Stimulated activated CD4-positive, alpha-beta T cell treated with anti-CD3 and anti-CD28 coated beads, Interleukin-12 subunit alpha, Interleukin-12 subunit beta, amount 100 ng/mL, for 48 hours (primary cell): ENCODE measurements around the gene USB1.

Experiments
- DNase-seq, 3 donors: peaks; one replicate each; pipeline ENCODE4 v3.0.0-alpha.2; 2020; ENCODE audit warnings: low read depth in 2 of 3, low spot score in 1 of 3

Gene USB1

DNA sequence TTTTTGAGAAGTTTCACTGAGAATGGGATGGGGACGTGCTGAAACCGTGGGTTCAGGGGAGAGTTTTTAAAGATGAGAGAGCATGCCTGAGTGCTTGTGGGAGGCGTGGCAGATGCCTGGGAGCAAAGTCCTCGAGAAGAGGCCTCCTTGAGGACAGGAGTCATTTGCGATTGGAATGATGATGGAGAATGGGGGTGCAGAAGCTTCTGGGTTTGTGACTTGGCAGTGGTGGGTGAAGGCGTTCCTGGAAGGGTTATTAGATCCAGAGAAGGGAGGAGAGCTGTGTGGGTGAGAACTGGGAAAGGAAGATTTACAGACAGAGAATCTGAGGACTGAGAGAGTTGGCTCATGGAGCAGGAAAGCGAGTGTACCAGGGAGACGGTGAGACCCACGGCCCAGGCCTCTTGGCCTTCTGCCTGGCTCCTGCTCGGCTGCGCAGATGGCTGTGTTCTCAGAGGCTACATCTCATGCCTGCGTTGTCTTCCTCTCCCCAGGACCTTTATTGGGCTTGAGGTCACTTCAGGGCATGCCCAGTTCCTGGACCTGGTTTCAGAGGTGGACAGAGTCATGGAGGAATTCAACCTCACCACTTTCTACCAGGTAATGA, 15.7 kb downstream of the USB1 start:
- no peak for DNase-seq

DNA sequence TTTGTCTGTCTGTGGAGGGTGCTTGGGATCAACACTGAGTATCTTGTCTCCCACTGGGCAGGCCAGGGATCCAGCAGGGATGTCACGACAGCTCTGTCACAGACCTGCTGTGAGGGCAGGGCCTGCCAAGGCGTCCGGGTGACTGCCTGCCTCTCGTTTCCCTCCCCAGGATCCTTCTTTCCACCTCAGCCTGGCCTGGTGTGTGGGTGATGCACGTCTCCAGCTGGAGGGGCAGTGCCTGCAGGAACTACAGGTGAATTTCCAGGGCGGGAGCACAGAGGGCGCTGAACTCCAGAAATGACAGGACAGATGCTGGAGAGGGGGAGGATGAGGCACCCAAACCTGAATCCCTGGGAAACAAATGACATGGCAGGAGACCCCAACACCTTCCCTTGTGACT, 17.6 kb downstream of the USB1 start:
- no peak for DNase-seq

DNA sequence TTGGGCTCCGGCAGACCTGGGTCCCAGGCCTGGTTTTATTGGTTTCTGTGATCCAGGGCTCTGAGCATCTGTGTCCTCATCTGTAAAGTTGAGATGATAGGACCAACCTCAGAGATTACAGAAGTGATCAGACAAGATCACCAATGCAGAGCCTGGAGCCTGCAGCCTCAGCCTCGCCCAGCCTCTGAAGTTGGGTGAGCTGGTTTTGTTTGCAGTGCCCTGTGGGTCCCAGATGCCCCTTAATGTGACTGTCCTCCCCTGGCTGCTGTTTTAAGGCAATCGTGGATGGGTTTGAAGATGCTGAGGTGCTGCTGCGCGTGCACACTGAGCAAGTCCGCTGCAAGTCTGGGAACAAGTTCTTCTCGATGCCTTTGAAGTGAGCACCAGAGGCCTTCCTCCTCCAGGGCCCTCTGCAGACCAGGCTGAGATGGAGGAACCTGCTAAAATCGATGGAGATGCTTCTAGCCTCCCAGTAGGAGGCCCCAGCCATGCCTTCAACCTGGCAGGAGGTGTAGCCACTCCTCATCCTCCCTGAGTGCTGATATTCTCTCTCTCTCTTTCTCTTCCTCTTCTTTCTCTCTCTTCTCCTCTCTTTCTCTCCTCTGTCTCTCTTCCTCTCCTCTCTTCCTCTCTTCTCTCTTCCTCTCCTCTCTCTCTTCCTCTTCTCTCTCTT, 18.8 kb downstream of the USB1 start:
- DNase-seq, result no peak

DNA sequence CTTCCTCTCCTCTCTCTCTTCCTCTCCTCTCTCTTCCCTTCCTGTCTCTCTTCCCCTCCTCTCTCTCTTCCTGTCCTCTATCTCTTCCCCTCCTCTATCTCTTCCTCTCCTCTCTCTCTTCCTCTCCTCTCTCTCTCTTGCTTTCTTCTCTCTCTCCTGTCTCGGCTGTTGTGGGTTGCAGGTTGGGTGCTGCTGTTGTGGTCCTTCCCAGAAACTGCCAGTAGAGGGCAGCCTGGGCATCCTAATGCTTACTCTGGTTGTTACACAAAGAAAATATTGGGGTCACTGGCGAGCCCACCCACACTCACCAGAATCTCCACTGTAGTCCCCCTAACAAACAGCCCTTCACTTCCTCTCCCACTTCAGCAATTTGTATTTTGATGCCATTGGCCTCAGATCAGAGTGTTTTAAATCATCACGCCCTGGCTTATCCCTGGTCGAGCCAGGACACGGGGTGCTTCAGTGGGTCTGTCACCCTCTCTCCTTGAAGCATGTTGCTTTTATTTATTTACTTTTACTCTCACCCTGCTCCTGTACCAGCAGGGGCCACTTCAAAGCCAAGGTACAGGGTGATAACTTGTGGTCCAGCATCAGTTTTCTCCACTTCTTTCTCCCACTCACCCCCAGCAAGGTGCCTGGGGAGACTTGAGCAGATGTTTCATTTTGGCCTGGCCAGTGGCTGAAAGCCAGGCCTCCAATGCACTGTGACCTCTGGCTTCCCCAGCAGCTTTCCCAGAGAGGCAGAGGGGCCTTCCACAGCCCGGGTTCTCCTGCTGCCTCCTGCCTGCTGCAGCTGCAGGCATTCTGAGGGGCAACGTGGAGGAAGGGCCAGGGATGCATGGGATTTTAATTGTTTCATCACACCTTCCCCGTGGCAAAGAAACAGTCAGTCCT, 19.7 kb downstream of the USB1 start:
- DNase-seq, result peak in 1 of 3 donors; percentile 61

DNA sequence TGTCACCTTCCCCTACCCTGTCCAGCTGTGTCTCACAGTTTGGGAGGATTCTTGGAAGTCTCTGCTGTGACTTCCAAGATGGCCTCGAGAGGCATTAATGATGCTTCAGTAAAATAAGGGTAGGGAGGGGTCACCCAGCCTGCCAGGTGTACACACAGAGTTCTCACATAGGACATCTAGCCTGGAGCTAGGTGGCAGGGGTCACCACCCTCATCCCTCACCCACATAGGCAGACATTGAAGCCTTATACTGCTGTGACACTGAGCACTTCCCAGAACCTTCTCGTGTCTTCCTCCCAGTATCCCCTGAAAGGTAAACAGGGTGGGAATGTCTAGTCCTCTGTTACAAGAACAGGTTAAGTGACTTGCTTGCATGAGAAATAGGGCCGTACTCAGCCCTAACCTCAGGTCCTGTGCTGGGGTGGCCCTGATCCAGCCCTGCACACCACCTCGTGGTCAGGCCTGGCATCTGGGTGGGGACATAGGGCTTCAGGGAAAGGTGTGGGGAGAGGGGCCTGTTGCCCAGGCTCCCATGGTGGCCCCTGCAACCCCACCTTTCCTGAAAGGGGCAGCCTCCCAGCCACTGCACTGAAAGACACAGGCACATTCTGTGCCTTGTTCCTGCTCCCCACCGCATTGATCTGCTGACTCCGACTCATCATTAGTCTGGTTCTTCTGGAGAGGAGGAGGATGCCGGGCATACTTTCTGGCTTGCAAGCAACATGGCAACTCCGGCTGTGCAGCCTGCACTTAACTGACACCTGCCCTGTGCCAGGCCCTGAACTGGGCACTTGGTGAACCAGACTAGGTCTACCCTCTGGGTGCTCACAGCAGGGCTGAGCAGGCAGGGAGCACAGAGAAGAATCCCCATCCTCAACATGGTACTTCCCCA, 20.7 kb downstream of the USB1 start:
- DNase-seq, result no peak

DNA sequence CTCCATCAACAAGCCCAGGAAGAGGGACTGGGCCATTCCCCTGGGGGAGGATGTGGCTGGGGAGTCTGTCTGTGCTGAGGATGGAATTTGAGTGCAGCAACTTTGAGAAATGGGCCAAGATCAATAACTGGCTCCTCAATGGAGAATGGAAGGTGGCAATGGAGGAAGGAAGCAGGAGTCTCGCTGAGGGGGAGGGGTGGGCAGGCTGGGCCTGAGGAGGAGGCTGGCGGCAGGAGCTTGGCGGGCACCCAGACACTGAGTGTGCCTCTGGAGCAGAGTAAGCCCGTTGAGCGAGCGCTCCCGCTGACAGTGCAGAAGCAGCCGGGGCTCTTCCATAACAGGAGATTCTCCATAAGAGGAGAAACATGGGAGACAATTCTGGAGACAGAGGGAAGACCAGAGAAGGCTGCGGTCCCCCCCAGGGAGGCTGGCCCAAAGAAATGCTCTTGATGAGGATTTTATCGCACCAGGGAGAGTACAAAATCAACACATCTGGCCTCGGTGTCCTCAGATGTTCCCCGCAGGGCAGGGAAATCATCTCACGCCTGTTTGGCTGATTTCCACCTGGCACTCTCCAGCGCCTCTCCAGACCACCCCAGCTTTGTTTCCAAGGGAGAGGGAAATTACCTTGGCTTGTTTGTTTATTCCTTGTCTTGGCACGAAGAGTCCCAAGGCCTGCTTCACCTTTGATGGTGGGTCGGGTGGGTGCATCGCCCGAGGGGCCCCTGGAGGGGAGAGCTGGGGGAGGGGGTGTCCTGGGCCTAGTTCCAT, 21.6 kb downstream of the USB1 start:
- no peak for DNase-seq

DNA sequence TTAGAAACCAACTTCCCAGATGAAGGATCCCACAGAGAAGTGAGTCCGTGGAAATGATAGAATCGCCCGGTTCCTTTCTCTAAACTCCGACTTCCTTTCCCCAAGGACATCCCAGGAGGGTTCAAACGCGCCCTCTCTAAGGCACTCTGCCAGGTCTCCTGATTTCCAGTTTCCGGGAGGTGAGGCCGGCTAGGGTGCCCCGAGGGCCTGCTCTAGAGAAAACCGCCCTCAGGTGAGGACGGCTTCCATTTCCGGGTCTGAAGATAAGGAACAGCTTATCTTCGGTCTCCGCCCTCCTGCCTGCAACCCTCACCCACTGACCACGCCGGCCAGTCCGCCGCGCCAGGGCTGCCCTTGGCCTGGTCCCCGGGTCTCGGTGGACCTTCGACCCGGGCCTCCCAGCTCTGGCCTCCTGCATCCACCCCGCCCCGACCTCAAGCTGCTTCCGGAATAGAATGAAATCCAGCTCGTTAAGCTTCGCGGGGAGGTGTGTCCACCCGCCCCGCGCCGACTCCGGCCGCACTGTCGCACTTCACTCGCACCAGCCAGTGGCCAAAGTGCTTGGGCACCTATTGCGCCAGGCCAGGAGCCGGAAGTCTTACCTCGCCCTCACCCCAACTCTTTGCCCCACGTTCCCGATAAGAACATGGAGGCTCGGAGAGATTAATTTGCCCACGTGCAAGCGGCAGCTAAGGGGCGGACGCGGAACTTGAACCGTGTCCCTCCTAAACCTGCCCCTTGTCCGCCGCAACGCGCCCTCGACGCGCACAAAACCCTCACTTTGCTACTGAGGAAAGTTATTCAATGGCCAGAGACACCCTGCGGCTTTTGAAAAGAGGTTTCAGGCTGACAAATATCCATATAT, 23.5 kb downstream of the USB1 start:
- DNase-seq, result no peak

DNA sequence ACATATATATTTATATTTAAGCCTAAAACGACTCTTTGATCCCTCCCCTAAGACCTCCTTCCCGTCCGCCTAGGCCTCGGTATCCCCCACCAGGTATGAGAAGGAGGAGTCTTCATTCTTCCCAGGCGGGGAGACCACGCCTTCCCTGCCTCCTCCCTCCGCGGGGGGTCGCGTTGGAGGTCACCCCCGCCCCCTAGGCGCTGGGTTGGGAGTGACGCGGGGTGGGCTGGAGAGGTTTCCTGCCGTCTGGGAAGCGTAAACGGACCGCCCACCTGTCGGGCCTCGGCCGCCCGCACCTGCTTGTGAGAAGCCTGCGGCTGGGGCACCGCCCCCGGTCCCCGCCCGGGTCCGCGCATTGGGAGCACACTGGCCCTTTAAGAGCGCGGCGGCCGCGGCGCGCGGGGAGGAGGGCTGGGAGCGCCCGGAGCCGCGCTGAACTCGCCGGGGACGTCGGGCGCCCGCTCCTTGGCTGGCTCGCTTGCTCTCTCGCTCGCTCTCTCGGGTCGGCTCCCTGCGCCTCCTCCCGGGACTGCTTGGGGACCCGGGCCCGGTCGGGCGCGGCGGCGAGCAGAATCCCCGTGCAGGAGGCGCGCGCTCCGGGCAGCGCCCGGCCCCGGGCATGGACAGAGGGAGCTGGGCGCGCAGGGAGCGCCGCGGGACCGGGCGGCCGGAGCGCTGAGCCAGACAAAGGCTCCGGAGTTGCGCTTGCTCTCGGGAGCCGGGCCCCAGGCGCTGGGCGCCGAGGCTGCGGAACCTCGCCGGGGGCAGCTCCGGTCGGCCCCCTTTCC, 24.3 kb downstream of the USB1 start, which contains the start of gene MMP15:
Gene MMP15 (plus strand): TSS at position 404 of the 788 bp plus-strand sequence. CDS start 597 bp downstream, outside the sequence.
- DNase-seq, result peak; percentile 25 to 51 (median 32)

DNA sequence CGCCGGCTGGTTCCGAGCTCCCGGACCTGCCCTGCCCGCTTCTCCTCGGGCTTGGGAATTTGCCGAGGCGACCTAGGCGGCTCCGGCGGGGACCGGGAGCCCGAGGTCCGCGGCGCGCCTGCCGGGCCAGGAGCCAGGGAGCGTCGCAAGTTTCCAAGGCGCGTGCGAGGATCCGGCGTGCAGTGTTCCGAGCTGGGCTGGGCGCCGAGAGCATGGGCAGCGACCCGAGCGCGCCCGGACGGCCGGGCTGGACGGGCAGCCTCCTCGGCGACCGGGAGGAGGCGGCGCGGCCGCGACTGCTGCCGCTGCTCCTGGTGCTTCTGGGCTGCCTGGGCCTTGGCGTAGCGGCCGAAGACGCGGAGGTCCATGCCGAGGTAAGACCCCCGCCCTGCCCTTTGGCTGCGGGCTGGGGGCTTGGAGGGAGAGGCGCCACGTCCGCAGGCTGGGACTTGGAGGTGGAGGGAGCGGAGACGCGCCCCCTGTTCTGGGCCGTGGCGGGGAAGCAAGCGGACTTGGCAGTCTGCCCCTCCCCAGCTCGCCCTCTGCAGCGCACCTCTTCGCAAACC, 25.0 kb downstream of the USB1 start:
- no peak for DNase-seq

DNA sequence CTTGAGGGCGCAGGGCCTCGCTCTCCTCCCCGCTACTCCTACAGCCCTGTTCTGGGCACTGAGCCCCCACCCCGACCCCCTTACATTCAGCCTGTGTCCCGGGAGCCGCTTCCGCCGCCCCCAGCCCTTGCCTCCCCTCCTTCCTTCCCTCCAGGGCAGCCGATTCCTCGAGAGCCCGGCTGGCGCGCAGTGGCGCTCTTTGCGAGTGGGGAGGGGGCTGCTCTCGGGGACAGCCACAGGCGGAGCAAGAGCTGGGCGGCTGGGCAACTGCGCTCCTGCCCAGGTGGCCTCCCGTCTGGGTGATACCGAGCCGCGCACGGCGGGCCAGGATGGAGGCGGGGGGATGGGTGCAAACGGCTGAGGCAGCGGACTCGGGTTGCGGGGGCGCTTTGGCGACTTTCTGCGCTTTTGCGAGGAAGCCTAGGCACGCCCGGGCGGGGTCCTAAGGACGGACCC, 25.5 kb downstream of the USB1 start:
- DNase-seq, result no peak

DNA sequence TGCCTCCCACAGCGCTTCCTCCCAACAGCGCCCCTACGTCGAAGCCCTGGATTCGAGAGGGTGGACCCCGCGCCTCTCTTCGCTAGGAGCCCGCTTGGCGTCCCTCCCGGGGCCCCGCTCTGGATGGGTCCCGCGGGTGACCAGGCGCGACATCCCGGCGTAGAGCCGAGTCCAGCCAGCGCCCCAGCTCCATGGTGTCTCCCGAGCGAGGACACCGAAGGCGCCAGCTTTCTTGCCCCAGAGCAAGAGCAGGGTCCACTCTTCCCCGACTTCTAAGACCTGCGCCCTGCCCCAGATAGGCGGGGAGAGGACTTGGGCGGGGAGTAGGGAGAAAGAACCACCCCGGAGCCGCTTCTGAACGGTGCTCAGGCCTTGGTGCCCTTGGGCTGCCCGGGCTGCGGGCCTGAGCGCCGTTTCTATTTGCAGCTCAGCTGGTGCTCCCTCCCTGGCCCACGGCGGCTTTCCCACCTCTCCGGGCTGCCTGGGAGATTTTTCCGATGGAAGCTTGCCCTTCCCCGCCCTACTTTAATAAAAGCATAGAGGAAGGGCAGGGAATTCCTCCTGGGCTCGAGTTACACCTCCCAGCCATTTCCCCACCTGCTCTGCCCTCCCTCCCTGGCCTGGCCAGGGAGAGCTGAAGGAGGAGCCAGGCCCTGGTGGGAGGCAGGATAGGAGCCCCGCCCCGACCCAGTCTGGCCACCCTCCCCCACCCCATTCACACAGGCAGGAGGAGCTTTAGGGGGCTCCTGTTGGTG, 26.1 kb downstream of the USB1 start:
- DNase-seq, result no peak

DNA sequence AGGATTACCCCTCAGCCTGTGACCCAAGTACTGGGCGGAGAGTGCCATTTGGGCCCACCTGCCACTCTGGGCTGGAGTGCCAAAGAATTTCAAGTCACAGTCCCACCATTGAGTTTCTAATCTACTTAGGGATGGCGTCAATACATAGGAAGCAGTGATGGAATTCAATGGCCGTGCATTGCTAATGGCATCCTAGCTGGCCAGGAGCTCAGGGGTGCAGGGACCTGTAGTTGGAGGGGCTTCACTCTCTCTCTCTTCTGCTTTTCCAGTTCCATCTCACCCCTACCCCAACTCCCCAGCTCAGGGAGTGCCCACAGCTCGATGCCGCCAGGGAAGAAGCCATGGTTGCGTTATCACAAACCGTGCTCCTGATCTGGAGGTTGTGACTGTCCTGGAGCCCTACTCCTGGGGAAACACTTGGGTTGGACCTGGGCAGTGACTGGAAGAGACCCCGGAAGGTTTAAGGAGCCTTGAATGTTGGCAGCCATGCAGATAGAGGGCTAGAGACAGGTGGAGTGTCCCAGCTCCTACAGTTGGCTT, 26.8 kb downstream of the USB1 start:
- no peak for DNase-seq

DNA sequence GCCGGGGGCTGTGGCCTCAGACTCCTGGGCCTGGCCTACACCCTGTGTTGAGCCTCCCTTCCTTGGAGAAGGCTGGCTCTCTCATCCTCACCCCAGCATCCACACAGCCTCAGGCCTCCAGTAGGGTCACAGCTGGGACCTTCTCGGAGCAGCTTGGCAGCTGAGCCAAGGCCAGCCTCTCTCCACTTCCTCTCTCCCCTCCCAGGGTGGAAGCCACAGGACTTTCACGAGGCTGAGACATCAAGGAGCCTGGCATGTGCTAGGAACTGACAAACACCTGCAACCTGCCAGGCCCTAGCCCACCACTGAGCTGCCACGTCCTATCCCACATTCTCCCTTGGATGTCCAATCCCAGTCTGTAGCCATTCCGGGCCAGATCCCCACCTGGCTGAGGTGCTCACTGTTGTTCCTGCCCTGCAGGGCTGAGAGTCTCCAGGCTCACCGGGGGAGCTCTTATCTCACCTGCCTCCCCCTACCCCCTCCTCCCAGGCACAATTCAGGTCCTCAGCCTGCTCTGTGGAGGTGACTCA, 27.4 kb downstream of the USB1 start:
- no peak for DNase-seq

DNA sequence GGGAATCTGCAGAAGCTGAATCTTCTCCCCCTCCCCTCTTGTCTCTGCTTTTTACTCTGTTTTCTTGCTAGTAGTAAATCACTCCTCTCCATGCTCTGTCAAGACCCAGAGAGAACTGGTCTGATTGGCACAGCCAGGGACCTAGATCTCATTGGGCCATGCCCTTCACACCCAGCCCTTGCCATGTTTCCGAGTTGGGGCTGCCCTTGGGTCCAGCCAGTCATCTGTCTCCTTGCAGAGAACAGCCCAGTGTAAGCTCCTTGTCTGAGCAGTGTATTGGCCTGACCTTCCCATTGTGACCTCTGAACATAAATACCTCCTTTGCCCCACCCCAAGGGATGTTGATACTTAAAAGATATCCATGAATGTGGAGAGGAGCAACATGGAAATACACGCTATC, 28.2 kb downstream of the USB1 start:
- no peak for DNase-seq

DNA sequence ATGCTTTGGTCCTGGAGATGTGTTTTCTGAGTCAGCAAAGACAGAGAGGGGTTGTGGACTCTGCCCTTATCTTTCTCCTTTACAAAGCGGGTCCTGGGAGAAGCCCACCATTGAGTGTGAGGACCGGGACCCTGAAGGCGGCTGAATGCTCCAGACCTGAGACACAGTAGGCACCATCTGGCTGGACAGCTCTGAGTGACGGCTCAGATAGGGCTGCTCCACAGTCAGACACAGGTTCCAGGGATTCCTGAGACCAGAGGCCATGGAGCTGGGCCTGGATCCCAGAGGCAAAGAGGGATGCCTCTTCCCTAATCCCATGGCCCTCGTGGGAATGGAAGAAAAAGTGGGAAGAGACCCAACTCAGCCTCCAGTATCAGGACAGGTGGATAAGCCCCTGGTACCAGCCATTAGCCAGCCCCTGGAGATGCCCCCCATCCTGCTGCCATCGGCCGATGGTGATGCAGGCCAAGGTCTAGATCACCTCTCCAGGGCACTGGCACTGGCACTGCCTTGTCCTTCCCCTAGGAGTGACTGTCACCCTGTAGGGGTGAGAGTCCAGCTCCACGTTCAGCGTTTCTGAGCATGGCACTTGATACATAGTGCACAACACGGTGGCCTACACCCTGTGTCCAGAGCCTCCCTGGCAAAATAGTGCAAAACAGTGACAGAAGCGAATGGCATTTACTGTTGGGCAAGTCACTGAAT, 29.1 kb downstream of the USB1 start:
- no peak for DNase-seq
